Measurements from ENCODE around the gene ABHD3.

ABHD3 gene

GRCh38 chr18:21704603-21705364 lies at the start of gene ABHD3:
Gene ABHD3, minus strand, starts transcription at chr18:21704774. Its CDS starts 109 bp downstream, at chr18:21704665.
- Histone ChIP-seq H3K36me3 (ENCODE audit: insufficient read depth, low read length) (no peaks in the 10 kb centered on the region), H3K4me3 (ENCODE audit: low read depth in 1 of 2, low read length in 2 of 2) (peak within 1 kb of the TSS; percentile 58 to 87), H3K9ac (ENCODE audit: low read length) (peak within 1 kb of the TSS; percentile 49), H3K9me3 (ENCODE audit: low read length) (no peaks in the 10 kb centered on the region), H3K27me3 (ENCODE audit: control insufficient read depth in 1 of 2, insufficient read depth in 2 of 2, low read length in 2 of 2) (no peaks in the 10 kb centered on the region), H3K4me1 (ENCODE audit: insufficient read depth, low read length) (peaks cover 5% of the 10 kb centered on the region), H3K27ac (ENCODE audit: low read depth, low read length) (peak within 1 kb of the TSS; percentile 88)

- H3K36me3 ChIP-seq (ENCODE audit: insufficient read depth, low read length), result no peaks in the 10 kb centered on the region
- H3K9ac ChIP-seq (ENCODE audit: low read length), result no peak overlapping the region
- H3K27me3 ChIP-seq (ENCODE audit: control insufficient read depth in 1 of 2, insufficient read depth in 2 of 2, low read length in 2 of 2), result no peaks in the 10 kb centered on the region
- H3K9me3 ChIP-seq (ENCODE audit: low read length), result no peaks in the 10 kb centered on the region
- no peak overlapping the region for H3K4me3 ChIP-seq (ENCODE audit: low read depth in 1 of 2, low read length in 2 of 2)
- H3K4me1 ChIP-seq (ENCODE audit: insufficient read depth, low read length), result peaks cover 6% of the 10 kb centered on the region
- no peak overlapping the region for H3K27ac ChIP-seq (ENCODE audit: low read depth, low read length)
These were observed 43.5 kb upstream of the ABHD3 start for GRCh38 chr18:21747764-21748693.

- no peaks in the 10 kb centered on the region for H3K27me3 ChIP-seq (ENCODE audit: control insufficient read depth in 1 of 2, insufficient read depth in 2 of 2, low read length in 2 of 2)
- peaks cover 13% of the 10 kb centered on the region for H3K4me1 ChIP-seq (ENCODE audit: insufficient read depth, low read length)
- no peak overlapping the region for H3K27ac ChIP-seq (ENCODE audit: low read depth, low read length)
- no peaks in the 10 kb centered on the region for H3K9me3 ChIP-seq (ENCODE audit: low read length)
- H3K4me3 ChIP-seq (ENCODE audit: low read depth in 1 of 2, low read length in 2 of 2), result no peak overlapping the region
- H3K36me3 ChIP-seq (ENCODE audit: insufficient read depth, low read length), result no peaks in the 10 kb centered on the region
- no peak overlapping the region for H3K9ac ChIP-seq (ENCODE audit: low read length)
These were observed 42.7 kb upstream of the ABHD3 start for GRCh38 chr18:21747268-21747667.

- Histone ChIP-seq H3K27ac (ENCODE audit: low read depth, low read length) (no peak overlapping the region), H3K36me3 (ENCODE audit: insufficient read depth, low read length) (no peaks in the 10 kb centered on the region), H3K4me3 (ENCODE audit: low read depth in 1 of 2, low read length in 2 of 2) (no peak overlapping the region), H3K4me1 (ENCODE audit: insufficient read depth, low read length) (peaks cover 17% of the 10 kb centered on the region), H3K27me3 (ENCODE audit: control insufficient read depth in 1 of 2, insufficient read depth in 2 of 2, low read length in 2 of 2) (no peaks in the 10 kb centered on the region), H3K9me3 (ENCODE audit: low read length) (no peaks in the 10 kb centered on the region), H3K9ac (ENCODE audit: low read length) (no peak overlapping the region)
These were observed 40.7 kb upstream of the ABHD3 start for GRCh38 chr18:21745231-21745630.

GRCh38 chr18:21743166-21743832 lies 38.7 kb upstream of the ABHD3 start:
- no peaks in the 10 kb centered on the region for H3K27me3 ChIP-seq (ENCODE audit: control insufficient read depth in 1 of 2, insufficient read depth in 2 of 2, low read length in 2 of 2)
- no peak overlapping the region for H3K4me3 ChIP-seq (ENCODE audit: low read depth in 1 of 2, low read length in 2 of 2)
- H3K9ac ChIP-seq (ENCODE audit: low read length), result no peak overlapping the region
- H3K27ac ChIP-seq (ENCODE audit: low read depth, low read length), result no peak overlapping the region
- peaks cover 17% of the 10 kb centered on the region for H3K4me1 ChIP-seq (ENCODE audit: insufficient read depth, low read length)
- no peaks in the 10 kb centered on the region for H3K36me3 ChIP-seq (ENCODE audit: insufficient read depth, low read length)
- H3K9me3 ChIP-seq (ENCODE audit: low read length), result no peaks in the 10 kb centered on the region

- Histone ChIP-seq H3K36me3 (ENCODE audit: insufficient read depth, low read length) (no peaks in the 10 kb centered on the region), H3K27ac (ENCODE audit: low read depth, low read length) (no peak overlapping the region), H3K4me3 (ENCODE audit: low read depth in 1 of 2, low read length in 2 of 2) (peak overlapping the region in 1 of 2 donors; percentile 75), H3K9me3 (ENCODE audit: low read length) (no peaks in the 10 kb centered on the region), H3K27me3 (ENCODE audit: control insufficient read depth in 1 of 2, insufficient read depth in 2 of 2, low read length in 2 of 2) (no peaks in the 10 kb centered on the region), H3K9ac (ENCODE audit: low read length) (peak overlapping the region; percentile 44), H3K4me1 (ENCODE audit: insufficient read depth, low read length) (peaks cover 15% of the 10 kb centered on the region)
These were observed 37.7 kb upstream of the ABHD3 start for GRCh38 chr18:21742315-21742687.

GRCh38 chr18:21741562-21742314 lies 37.2 kb upstream of the ABHD3 start:
- Histone ChIP-seq H3K36me3 (ENCODE audit: insufficient read depth, low read length) (no peaks in the 10 kb centered on the region), H3K27me3 (ENCODE audit: control insufficient read depth in 1 of 2, insufficient read depth in 2 of 2, low read length in 2 of 2) (no peaks in the 10 kb centered on the region), H3K4me1 (ENCODE audit: insufficient read depth, low read length) (peaks cover 12% of the 10 kb centered on the region), H3K9me3 (ENCODE audit: low read length) (no peaks in the 10 kb centered on the region), H3K4me3 (ENCODE audit: low read depth in 1 of 2, low read length in 2 of 2) (peak overlapping the region; percentile 75 to 91), H3K9ac (ENCODE audit: low read length) (peak overlapping the region; percentile 44), H3K27ac (ENCODE audit: low read depth, low read length) (peak overlapping the region; percentile 34)

GRCh38 chr18:21741312-21741561 lies 36.7 kb upstream of the ABHD3 start:
- no peaks in the 10 kb centered on the region for H3K27me3 ChIP-seq (ENCODE audit: control insufficient read depth in 1 of 2, insufficient read depth in 2 of 2, low read length in 2 of 2)
- H3K27ac ChIP-seq (ENCODE audit: low read depth, low read length), result peak overlapping the region; percentile 98
- no peak overlapping the region for H3K9ac ChIP-seq (ENCODE audit: low read length)
- H3K4me1 ChIP-seq (ENCODE audit: insufficient read depth, low read length), result peaks cover 12% of the 10 kb centered on the region
- H3K4me3 ChIP-seq (ENCODE audit: low read depth in 1 of 2, low read length in 2 of 2), result peak overlapping the region; percentile 75 to 91
- H3K9me3 ChIP-seq (ENCODE audit: low read length), result no peaks in the 10 kb centered on the region
- H3K36me3 ChIP-seq (ENCODE audit: insufficient read depth, low read length), result no peaks in the 10 kb centered on the region

- H3K4me3 ChIP-seq (ENCODE audit: low read depth in 1 of 2, low read length in 2 of 2), result peak within 1 kb of the TSS; percentile 75 to 91
- H3K36me3 ChIP-seq (ENCODE audit: insufficient read depth, low read length), result no peaks in the 10 kb centered on the region
- peak within 1 kb of the TSS; percentile 98 for H3K27ac ChIP-seq (ENCODE audit: low read depth, low read length)
- H3K27me3 ChIP-seq (ENCODE audit: control insufficient read depth in 1 of 2, insufficient read depth in 2 of 2, low read length in 2 of 2), result no peaks in the 10 kb centered on the region
- no peaks in the 10 kb centered on the region for H3K9me3 ChIP-seq (ENCODE audit: low read length)
- H3K9ac ChIP-seq (ENCODE audit: low read length), result peak within 1 kb of the TSS; percentile 44
- peaks cover 12% of the 10 kb centered on the region for H3K4me1 ChIP-seq (ENCODE audit: insufficient read depth, low read length)
These were observed 36.2 kb upstream of the ABHD3 start, which contains the start of gene MIB1 for GRCh38 chr18:21740538-21741311. Gene MIB1, plus strand, starts transcription at chr18:21740792. Its CDS starts 792 bp downstream, at chr18:21741584.
